Panc1 (cell line): ENCODE measurements around the gene BIRC6.

ENCODE experiments used
- CTCF ChIP-seq: fragments of 450-650 bp; IDR thresholded peaks from 2 replicates; pipeline ENCODE4 v1.5.1; 2017; ENCODE audit warnings: mild to moderate bottlenecking
- POLR2AphosphoS5 ChIP-seq: IDR thresholded peaks from 2 replicates; pipeline ENCODE4 v1.6.1; 2012; ENCODE audit warnings: mild to moderate bottlenecking, low read depth, low read length, moderate library complexity
- SIN3A ChIP-seq: IDR thresholded peaks from 2 replicates; pipeline ENCODE4 v1.6.1; 2012; ENCODE audit warnings: low read depth, mild to moderate bottlenecking, low read length, moderate library complexity, borderline replicate concordance; ENCODE audit not compliant: insufficient read depth
- TCF7L2 ChIP-seq: IDR thresholded peaks from 2 replicates; pipeline ENCODE4 v1.6.1; 2011; ENCODE audit warnings: mild to moderate bottlenecking, low read depth, low read length, inconsistent platforms

- no peak for TF ChIP-seq TCF7L2
- TF ChIP-seq CTCF, result no peak
- no peak for TF ChIP-seq SIN3A
- TF ChIP-seq POLR2AphosphoS5, result no peak
Measured at GRCh38 chr2:32369222-32369621, 12.4 kb downstream of the BIRC6 start.
